Liver (tissue), 4 donors: ENCODE measurements around the gene INO80B. TPM values are rescaled to one million over a fixed set of nuclear protein-coding genes. Genes with fewer than 3 reads are reported as not detected.

Experiments
- polyA plus RNA-seq, 2 donors: library from polyadenylated mRNA; stranded (reverse) in 1 of 2; unstranded in 1 of 2; fragments of 200-250 nt in 1 of 2; fragments of >200 nt in 1 of 2; fragmentation: Nextera tagmentation in 1 of 2; extraction: Ambion mirVana in 1 of 2; gene quantifications; one replicate each; pipeline versions ENCODE4 v1.2.1 to v1.2.3, GENCODE V29; 2013 to 2015
- total RNA-seq, 2 donors: library from RNA; depleted of rRNA; stranded (reverse); fragments of >200 nt; gene quantifications; one replicate each; pipeline ENCODE4 v1.2.3, GENCODE V29; 2014
- donor health status: healthy.
- donor health status: healthy.
- donor health status: healthy.

Gene INO80B
- total and polyA plus RNA-seq, 4 donors: 2.7 to 14.8 (median 10.5) TPM

Other genes with a start within 250 kb of the INO80B start
- gene SLC4A5, start 111.7 kb upstream of the INO80B start, total RNA-seq: under 1 TPM; 0.42 to 0.50 TPM
- gene SLC4A5, start 111.7 kb upstream of the INO80B start, polyA plus RNA-seq: under 1 TPM; 0.12 to 0.15 TPM
- gene DCTN1, start 74.8 kb upstream of the INO80B start, total RNA-seq: 10 to 100 TPM; 34.8 to 40.9 TPM
- gene DCTN1, start 74.8 kb upstream of the INO80B start, polyA plus RNA-seq: 10 to 100 TPM; 29.7 to 32.1 TPM
- gene C2orf81, start 33.5 kb upstream of the INO80B start, total RNA-seq: under 1 TPM; 0.08 to 0.23 TPM
- gene C2orf81, start 33.5 kb upstream of the INO80B start, polyA plus RNA-seq: under 1 TPM; 0.35 to 0.44 TPM
- 1 to 10 TPM; 1.7 to 4.2 TPM for gene WDR54, start 33.4 kb upstream of the INO80B start, total RNA-seq
- 1 to 10 TPM; 3.0 to 3.2 TPM for gene WDR54, start 33.4 kb upstream of the INO80B start, polyA plus RNA-seq
- gene RTKN, start 13.2 kb upstream of the INO80B start, total RNA-seq: 10 to 100 TPM; 27.8 to 98.0 TPM
- 10 to 100 TPM; 54.4 to 91.7 TPM for gene RTKN, start 13.2 kb upstream of the INO80B start, polyA plus RNA-seq
- 10 to 100 TPM; 23.5 to 26.2 TPM for gene WBP1, start 3.4 kb downstream of the INO80B start, total RNA-seq
- 10 to 100 TPM; 19.2 to 45.0 TPM for gene WBP1, start 3.4 kb downstream of the INO80B start, polyA plus RNA-seq
- 10 to 100 TPM; 23.4 to 50.0 TPM for gene MOGS, start 10.3 kb downstream of the INO80B start, total RNA-seq
- gene MOGS, start 10.3 kb downstream of the INO80B start, polyA plus RNA-seq: 10 to 100 TPM; 21.2 to 38.6 TPM
- gene MRPL53, start 17.6 kb downstream of the INO80B start, total RNA-seq: 10 to 100 TPM; 12.6 to 21.0 TPM
- gene MRPL53, start 17.6 kb downstream of the INO80B start, polyA plus RNA-seq: 10 to 100 TPM; 51.1 to 72.5 TPM
- gene CCDC142, start 27.9 kb downstream of the INO80B start, total RNA-seq: 10 to 100 TPM; 13.4 to 28.3 TPM
- 1 to 10 TPM; 5.1 to 8.3 TPM for gene CCDC142, start 27.9 kb downstream of the INO80B start, polyA plus RNA-seq
- gene TTC31, start 28.0 kb downstream of the INO80B start, total RNA-seq: 10 to 100 TPM in 1 of 2 donors, 1 to 10 TPM in 1; 9.9 to 26.4 TPM
- 10 to 100 TPM; 15.3 to 16.3 TPM for gene TTC31, start 28.0 kb downstream of the INO80B start, polyA plus RNA-seq
- 1 to 10 TPM in 1 of 2 donors, under 1 TPM in 1; 0.84 to 2.7 TPM for gene LBX2, start 44.5 kb downstream of the INO80B start, total RNA-seq
- gene LBX2, start 44.5 kb downstream of the INO80B start, polyA plus RNA-seq: 1 to 10 TPM; 2.3 to 2.8 TPM
- 10 to 100 TPM in 1 of 2 donors, 1 to 10 TPM in 1; 3.3 to 11.1 TPM for gene PCGF1, start 52.6 kb downstream of the INO80B start, total RNA-seq
- 10 to 100 TPM; 10.6 to 12.5 TPM for gene PCGF1, start 52.6 kb downstream of the INO80B start, polyA plus RNA-seq
- not detected for gene TLX2, start 59.4 kb downstream of the INO80B start, total RNA-seq
- gene TLX2, start 59.4 kb downstream of the INO80B start, polyA plus RNA-seq: not detected
- 1 to 10 TPM in 1 of 2 donors, under 1 TPM in 1; 0.08 to 1.0 TPM for gene DQX1, start 71.1 kb downstream of the INO80B start, total RNA-seq
- gene DQX1, start 71.1 kb downstream of the INO80B start, polyA plus RNA-seq: under 1 TPM in 1 of 2 donors, not detected in 1; 0.05 TPM
- gene AUP1, start 74.6 kb downstream of the INO80B start, total RNA-seq: 100 to 1,000 TPM in 1 of 2 donors, 10 to 100 TPM in 1; 62.6 to 126 TPM
- gene AUP1, start 74.6 kb downstream of the INO80B start, polyA plus RNA-seq: 100 to 1,000 TPM in 1 of 2 donors, 10 to 100 TPM in 1; 96.4 to 122 TPM
- gene HTRA2, start 74.8 kb downstream of the INO80B start, total RNA-seq: 10 to 100 TPM; 18.7 to 81.8 TPM
- gene HTRA2, start 74.8 kb downstream of the INO80B start, polyA plus RNA-seq: 10 to 100 TPM; 13.3 to 18.2 TPM
- 1 to 10 TPM; 1.6 to 2.8 TPM for gene LOXL3, start 98.9 kb downstream of the INO80B start, total RNA-seq
- under 1 TPM; 0.31 to 0.98 TPM for gene LOXL3, start 98.9 kb downstream of the INO80B start, polyA plus RNA-seq
- gene DOK1, start 99.6 kb downstream of the INO80B start, total RNA-seq: 1 to 10 TPM; 4.6 to 8.6 TPM
- gene DOK1, start 99.6 kb downstream of the INO80B start, polyA plus RNA-seq: 1 to 10 TPM; 2.0 to 3.6 TPM
- under 1 TPM; under 0.01 to 0.09 TPM for gene M1AP, start 193.2 kb downstream of the INO80B start, total RNA-seq
- gene M1AP, start 193.2 kb downstream of the INO80B start, polyA plus RNA-seq: under 1 TPM; 0.06 to 0.38 TPM
- 1 to 10 TPM in 1 of 2 donors, under 1 TPM in 1; 0.92 to 1.1 TPM for gene SEMA4F, start 199.2 kb downstream of the INO80B start, total RNA-seq
- under 1 TPM; 0.57 to 0.99 TPM for gene SEMA4F, start 199.2 kb downstream of the INO80B start, polyA plus RNA-seq